Breast epithelium (tissue), 3 donors: Measurements from ENCODE around the gene PDCL2.

Experiments used
- CTCF ChIP-seq, 3 donors: fragments of 450-650 bp; IDR thresholded peaks; one replicate each; pipeline ENCODE4 v1.5.1; 2016 to 2017; ENCODE audit warnings: antibody characterized with exemption in 3 of 3, mild to moderate bottlenecking in 3 of 3, moderate library complexity in 3 of 3
- POLR2AphosphoS5 ChIP-seq, 3 donors: sonication (generic); formaldehyde crosslinking; IDR thresholded peaks; one replicate each; pipeline ENCODE4 v1.6.1; 2017; ENCODE audit warnings: antibody characterized with exemption in 3 of 3

GRCh38 chr4:55547466-55547770, 44.6 kb downstream of the PDCL2 start:
- TF ChIP-seq CTCF (IDR thresholded peaks at IDR 0.05) = no peak
- no peak for TF ChIP-seq POLR2AphosphoS5 (IDR thresholded peaks at IDR 0.05)
